Measurements from ENCODE around the gene HPCAL1. TPM values are rescaled to one million over a fixed set of nuclear protein-coding genes. Genes with fewer than 3 reads are reported as not detected.

Gene HPCAL1
- total RNA-seq, 4 donors from 2014 or later: 11.1 to 122 (median 48.9) TPM

DNA sequence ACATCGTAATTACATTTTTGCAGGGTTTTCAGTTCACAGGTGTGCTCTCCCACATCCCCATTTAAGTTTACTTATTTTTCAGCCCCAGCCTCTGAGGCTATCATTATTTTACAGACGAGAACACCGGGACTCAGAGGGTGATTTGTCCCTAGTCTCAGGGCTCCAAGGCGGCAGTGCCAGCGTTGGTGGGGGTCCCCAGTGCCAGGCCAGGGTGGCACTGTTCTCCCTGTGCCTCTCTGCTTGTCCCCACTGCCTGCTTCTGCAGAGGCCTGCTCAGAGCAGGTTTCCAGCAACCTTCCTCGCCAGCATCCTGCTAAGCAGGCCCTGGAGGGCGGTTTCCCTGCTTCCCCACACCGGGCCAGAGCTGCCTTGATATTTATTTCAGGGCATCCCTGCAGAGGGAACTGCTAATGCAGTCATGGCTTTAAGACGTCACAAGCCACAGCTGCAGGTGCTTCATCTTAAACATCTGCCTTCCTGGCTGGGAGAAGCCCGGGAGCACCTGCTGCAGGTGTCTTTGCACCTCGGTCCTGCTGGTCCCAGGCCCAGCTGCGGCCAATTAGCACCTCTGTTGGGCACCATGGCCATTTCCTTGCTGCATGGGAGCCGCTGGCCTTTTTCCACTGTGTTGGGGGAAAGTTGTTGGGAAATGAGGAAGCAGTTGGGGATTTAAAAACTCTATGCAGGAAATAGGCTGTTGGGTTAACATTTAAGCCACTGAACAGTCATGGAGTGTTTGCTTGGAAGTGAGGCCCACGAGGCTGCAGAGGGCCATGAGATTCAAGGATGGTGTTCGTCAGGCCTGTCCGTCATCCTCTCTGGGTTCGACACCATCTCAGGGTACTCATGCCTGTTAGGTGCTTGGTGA lies 22.8 kb downstream of the HPCAL1 start:
- DNase-seq: no peak
- intact Hi-C loops (cut with DNase I; ENCODE audit: low total_unique reads): no loop called here
- TF ChIP-seq, protein P1, sequence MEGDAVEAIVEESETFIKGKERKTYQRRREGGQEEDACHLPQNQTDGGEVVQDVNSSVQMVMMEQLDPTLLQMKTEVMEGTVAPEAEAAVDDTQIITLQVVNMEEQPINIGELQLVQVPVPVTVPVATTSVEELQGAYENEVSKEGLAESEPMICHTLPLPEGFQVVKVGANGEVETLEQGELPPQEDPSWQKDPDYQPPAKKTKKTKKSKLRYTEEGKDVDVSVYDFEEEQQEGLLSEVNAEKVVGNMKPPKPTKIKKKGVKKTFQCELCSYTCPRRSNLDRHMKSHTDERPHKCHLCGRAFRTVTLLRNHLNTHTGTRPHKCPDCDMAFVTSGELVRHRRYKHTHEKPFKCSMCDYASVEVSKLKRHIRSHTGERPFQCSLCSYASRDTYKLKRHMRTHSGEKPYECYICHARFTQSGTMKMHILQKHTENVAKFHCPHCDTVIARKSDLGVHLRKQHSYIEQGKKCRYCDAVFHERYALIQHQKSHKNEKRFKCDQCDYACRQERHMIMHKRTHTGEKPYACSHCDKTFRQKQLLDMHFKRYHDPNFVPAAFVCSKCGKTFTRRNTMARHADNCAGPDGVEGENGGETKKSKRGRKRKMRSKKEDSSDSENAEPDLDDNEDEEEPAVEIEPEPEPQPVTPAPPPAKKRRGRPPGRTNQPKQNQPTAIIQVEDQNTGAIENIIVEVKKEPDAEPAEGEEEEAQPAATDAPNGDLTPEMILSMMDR (IDR thresholded peaks at IDR 0.05): no peak
- TF ChIP-seq POLR2A (IDR thresholded peaks at IDR 0.05): no peak

DNA sequence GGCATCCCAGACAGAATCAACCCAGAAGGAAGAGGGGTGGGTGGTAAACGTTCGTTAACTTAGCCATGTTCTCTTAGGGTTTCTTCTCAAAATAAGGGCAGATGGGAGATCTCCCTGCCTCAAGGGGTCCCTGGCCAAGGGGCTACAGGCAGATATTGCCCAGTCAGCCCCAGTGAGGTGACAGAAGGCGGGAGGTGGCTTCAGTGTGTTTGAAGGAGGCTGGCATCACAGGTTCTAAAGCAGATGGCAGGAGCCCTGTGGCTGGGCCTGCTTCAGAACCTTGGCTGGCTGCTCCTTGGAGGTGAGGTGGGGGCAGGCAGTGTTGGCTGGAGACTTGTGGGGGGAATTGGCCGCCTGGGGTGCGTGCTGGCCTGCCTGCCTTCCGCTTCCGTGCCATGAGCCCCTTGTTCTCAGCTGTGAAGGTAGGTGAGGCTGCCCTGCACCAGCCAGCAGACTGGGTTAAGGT lies 23.5 kb downstream of the HPCAL1 start:
- intact Hi-C loops (cut with DNase I; ENCODE audit: low total_unique reads): no loop called here

More for the DNA sequence above, 22.8 kb downstream of the HPCAL1 start:
- Histone ChIP-seq H3K27ac (no peak overlapping the region), H3K4me3 (no peak overlapping the region), H3K4me1 (peaks cover 0 to 10% of the 10 kb centered on the region in 2 donors), H3K27me3 (no peaks in the 10 kb centered on the region), H3K9me3 (no peaks in the 10 kb centered on the region), H3K36me3 (no peaks in the 10 kb centered on the region)

DNA sequence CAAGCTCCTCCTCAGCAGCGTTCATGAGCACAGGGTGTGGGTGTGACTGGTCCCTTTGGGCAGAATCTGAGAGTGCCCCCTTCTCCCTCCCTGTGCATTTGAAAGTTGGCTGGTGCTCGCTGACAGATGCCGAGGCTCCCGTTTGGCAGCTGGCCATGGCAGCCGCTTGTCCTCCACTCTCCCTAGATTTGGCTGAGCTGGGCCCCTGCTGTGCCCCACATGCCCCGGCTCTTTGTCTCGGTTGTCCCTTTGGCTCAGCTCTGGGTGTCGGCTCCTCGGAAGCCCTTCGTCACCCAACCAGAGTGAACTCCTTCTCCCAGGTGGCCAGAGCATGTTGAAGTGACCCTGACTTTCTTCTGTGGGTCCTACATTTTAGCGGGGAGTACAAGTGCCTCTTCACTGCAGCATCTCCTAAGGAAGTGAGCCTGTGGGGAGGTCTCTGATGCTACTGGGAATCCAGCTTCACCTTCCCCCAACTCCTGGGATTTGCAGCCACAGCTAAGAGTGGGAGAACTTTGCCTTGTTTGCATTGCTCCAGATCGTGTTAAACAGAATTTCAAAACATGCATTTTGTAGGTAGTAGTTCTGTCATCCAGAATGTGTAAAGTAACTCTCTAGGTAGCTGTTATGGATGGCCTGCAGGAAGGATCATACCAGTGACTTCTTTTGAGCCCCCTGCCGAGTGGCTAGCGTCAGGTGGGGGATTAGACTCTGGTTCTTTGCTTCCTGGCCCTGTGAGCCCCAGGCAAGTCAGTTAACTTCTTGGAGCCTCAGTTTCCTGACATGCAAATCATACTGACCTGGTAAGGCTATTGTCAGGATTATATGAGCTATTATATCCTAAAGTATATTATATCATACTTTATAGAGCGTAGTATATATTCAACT lies 24.2 kb downstream of the HPCAL1 start:
- no peak for DNase-seq
- intact Hi-C loops (cut with DNase I; ENCODE audit: low total_unique reads): no loop called here

More for the DNA sequence above, 23.5 kb downstream of the HPCAL1 start:
- no peak for DNase-seq
- Histone ChIP-seq H3K4me1 (peaks cover 0 to 17% of the 10 kb centered on the region in 2 donors), H3K36me3 (no peaks in the 10 kb centered on the region), H3K4me3 (no peak overlapping the region), H3K27me3 (no peaks in the 10 kb centered on the region), H3K27ac (no peak overlapping the region), H3K9me3 (no peaks in the 10 kb centered on the region)
- TF ChIP-seq POLR2A (IDR thresholded peaks at IDR 0.05): no peak
- TF ChIP-seq, protein P1 (IDR thresholded peaks at IDR 0.05): no peak

DNA sequence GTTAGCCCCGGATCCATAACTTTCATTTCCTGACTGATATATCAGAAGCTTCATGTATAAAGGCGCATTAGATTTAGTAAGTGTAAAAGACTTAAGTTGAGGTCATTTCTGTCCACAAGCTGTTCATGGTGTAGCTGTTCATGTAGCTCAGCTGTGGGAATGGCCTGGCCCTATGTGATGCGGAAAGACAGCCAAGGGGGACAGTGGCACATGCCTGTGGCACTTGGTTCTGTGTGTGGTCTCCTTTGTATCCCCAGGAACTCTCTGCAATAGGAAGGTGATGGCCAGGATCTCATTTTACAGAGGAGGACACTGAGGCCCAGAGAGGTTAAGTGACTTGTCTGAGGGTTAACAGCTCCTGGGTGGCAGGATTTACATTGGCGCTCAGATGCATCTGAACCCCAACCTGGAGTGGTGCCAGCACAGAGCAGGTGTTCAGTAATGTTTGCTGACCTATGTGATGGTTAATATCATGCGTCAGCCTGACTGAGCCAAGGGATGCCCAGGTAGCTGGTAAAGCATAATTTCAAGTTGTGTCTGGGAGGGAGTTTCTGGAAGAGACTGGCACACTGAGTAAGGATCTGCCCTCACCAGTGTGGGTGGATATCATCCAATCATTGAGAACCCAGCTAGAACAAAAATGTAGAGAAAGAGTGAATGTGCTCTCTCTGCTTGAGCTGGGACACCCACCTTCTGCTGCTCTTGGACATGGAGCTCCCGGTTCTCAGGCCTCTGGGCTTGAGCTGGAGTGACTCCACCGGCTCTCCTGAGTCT lies 25.4 kb downstream of the HPCAL1 start:
- Histone ChIP-seq H3K4me1 (peaks cover 0 to 31% of the 10 kb centered on the region in 2 donors), H3K4me3 (no peak overlapping the region), H3K27ac (no peak overlapping the region), H3K9me3 (no peaks in the 10 kb centered on the region), H3K36me3 (no peaks in the 10 kb centered on the region), H3K27me3 (no peaks in the 10 kb centered on the region)
- intact Hi-C loops (cut with DNase I; ENCODE audit: low total_unique reads): no loop called here
- DNase-seq: no peak
- TF ChIP-seq, protein P1 (IDR thresholded peaks at IDR 0.05): no peak
- no peak for TF ChIP-seq POLR2A (IDR thresholded peaks at IDR 0.05)

More for the DNA sequence above, 24.2 kb downstream of the HPCAL1 start:
- Histone ChIP-seq H3K27ac (no peak overlapping the region), H3K4me3 (no peak overlapping the region), H3K9me3 (no peaks in the 10 kb centered on the region), H3K4me1 (peaks cover 0 to 20% of the 10 kb centered on the region in 2 donors), H3K36me3 (no peaks in the 10 kb centered on the region), H3K27me3 (no peaks in the 10 kb centered on the region)
- no peak for TF ChIP-seq POLR2A (IDR thresholded peaks at IDR 0.05)
- TF ChIP-seq, protein P1 (IDR thresholded peaks at IDR 0.05): no peak
